T-helper 1 cell treated with Interleukin-12 subunit alpha and Interleukin-12 subunit beta and Interleukin-4 antibody, amounts not matched to agents 30 μg/mL and 1 μg/mL, for 36 hours (primary cell): Measurements from ENCODE around the gene WWC2.
"Not testable (repeated sequence)": the region's sequence is repeated elsewhere in the genome, so short reads cannot be mapped to it uniquely, and the experiment has no call there.

ENCODE experiments used
- H3K27ac Mint-ChIP-seq: one replicate; pipeline ENCODE4 v1.8.0; 2021; ENCODE audit warnings: mild to moderate bottlenecking, mixed read lengths
- H3K27me3 Mint-ChIP-seq: one replicate; pipeline ENCODE4 v1.8.0; 2021; ENCODE audit warnings: low read depth, mixed read lengths
- H3K36me3 Mint-ChIP-seq: one replicate; pipeline ENCODE4 v1.8.0; 2021; ENCODE audit warnings: low read depth, mixed read lengths
- H3K4me1 Mint-ChIP-seq: one replicate; pipeline ENCODE4 v1.8.0; 2021; ENCODE audit warnings: low read depth, mixed read lengths
- H3K4me3 Mint-ChIP-seq: one replicate; pipeline ENCODE4 v1.8.0; 2021; ENCODE audit warnings: mild to moderate bottlenecking, moderate library complexity, mixed read lengths
- H3K9me3 Mint-ChIP-seq: one replicate; pipeline ENCODE4 v1.8.0; 2021; ENCODE audit warnings: mixed read lengths

The WWC2 gene

GRCh38 chr4:183142571-183143550 lies 43.8 kb downstream of the WWC2 start:
- H3K4me1 Mint-ChIP-seq, result no peaks in the 10 kb centered on the region
- H3K9me3 Mint-ChIP-seq, result no peaks in the 10 kb centered on the region
- H3K36me3 Mint-ChIP-seq, result no peaks in the 10 kb centered on the region
- no peaks in the 10 kb centered on the region for H3K27me3 Mint-ChIP-seq
- no peak overlapping the region for H3K4me3 Mint-ChIP-seq
- H3K27ac Mint-ChIP-seq, result no peak overlapping the region

DNA sequence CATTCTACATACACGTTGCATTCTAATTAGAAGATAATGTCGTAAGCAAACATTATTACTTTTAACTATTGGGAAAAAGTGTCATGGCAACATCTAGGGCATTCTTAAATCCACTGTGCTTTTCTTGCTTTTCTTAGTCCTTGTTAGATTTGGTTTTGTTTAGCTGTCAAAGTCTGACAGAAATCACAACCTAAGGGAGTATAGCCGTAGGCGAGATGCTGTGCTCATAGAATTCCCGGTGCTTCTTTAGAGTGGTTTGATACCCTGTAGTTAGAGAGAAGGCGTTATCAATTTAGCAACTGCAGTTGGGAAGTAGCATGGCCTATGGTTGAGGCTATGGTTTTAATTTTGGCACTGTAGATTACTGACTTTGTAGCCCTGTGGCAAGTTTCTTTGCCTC lies 45.7 kb downstream of the WWC2 start:
- H3K4me1 Mint-ChIP-seq, result no peaks in the 10 kb centered on the region
- no peaks in the 10 kb centered on the region for H3K36me3 Mint-ChIP-seq
- H3K27ac Mint-ChIP-seq, result no peak overlapping the region
- H3K27me3 Mint-ChIP-seq, result no peaks in the 10 kb centered on the region
- no peaks in the 10 kb centered on the region for H3K9me3 Mint-ChIP-seq
- no peak overlapping the region for H3K4me3 Mint-ChIP-seq

- Mint-ChIP-seq H3K27ac (no peak overlapping the region), H3K27me3 (no peaks in the 10 kb centered on the region), H3K4me3 (no peak overlapping the region), H3K9me3 (no peaks in the 10 kb centered on the region), H3K4me1 (no peaks in the 10 kb centered on the region), H3K36me3 (no peaks in the 10 kb centered on the region)
Measured at GRCh38 chr4:183145773-183146172, 46.7 kb downstream of the WWC2 start.

DNA sequence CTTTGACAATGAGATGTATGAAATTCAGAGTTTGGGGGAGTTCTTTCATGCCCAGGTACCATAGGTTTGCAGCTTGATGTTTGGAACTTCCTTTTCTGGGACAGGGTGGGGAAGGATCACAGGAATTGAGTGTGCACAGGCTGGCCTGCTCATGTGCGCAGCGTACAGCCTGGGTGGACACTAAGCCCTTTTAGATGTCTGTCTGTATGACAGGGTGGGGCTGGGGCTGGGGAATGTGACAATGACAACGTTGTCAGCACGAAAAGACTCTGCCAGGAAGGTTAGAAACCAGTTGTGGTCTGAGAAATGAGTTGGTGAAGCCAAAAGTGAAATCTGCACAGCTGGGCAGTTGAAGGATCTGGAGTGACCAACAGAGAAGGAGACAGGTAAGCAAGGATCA lies 47.4 kb downstream of the WWC2 start:
- H3K4me1 Mint-ChIP-seq, result no peaks in the 10 kb centered on the region
- no peak overlapping the region for H3K4me3 Mint-ChIP-seq
- H3K36me3 Mint-ChIP-seq, result no peaks in the 10 kb centered on the region
- H3K27me3 Mint-ChIP-seq, result no peaks in the 10 kb centered on the region
- H3K27ac Mint-ChIP-seq, result no peak overlapping the region
- H3K9me3 Mint-ChIP-seq, result no peaks in the 10 kb centered on the region

DNA sequence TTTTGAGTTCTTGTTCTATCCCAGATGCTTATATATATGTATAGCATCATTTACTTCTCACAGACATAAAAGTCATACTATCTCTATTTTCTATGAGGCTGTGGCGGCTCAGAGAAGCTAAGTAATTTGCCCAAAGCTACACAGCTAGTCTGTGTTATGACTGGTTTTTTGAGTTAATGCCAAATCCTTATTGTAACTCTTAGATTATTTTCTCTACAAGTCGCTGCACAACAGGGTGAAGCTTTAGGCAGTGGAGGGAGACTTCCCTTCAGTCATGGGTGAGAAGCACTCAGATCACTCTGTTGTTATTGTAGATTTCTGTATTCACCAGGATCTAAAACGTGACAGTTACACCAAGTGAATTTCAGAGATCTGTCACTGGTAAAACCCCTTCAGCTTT lies 48.1 kb downstream of the WWC2 start:
- H3K4me3 Mint-ChIP-seq, result no peak overlapping the region
- H3K4me1 Mint-ChIP-seq, result no peaks in the 10 kb centered on the region
- no peak overlapping the region for H3K27ac Mint-ChIP-seq
- no peaks in the 10 kb centered on the region for H3K27me3 Mint-ChIP-seq
- no peaks in the 10 kb centered on the region for H3K36me3 Mint-ChIP-seq
- no peaks in the 10 kb centered on the region for H3K9me3 Mint-ChIP-seq

- Mint-ChIP-seq H3K27ac (no peak overlapping the region), H3K9me3 (no peaks in the 10 kb centered on the region), H3K4me1 (no peaks in the 10 kb centered on the region), H3K27me3 (no peaks in the 10 kb centered on the region), H3K36me3 (no peaks in the 10 kb centered on the region), H3K4me3 (no peak overlapping the region)
Measured at GRCh38 chr4:183147983-183148382, 48.9 kb downstream of the WWC2 start.

- no peaks in the 10 kb centered on the region for H3K9me3 Mint-ChIP-seq
- no peaks in the 10 kb centered on the region for H3K4me1 Mint-ChIP-seq
- no peaks in the 10 kb centered on the region for H3K27me3 Mint-ChIP-seq
- H3K27ac Mint-ChIP-seq, result no peak overlapping the region
- H3K4me3 Mint-ChIP-seq, result no peak overlapping the region
- no peaks in the 10 kb centered on the region for H3K36me3 Mint-ChIP-seq
Measured at GRCh38 chr4:183149616-183150539, 50.8 kb downstream of the WWC2 start.

GRCh38 chr4:183150664-183151063 lies 51.6 kb downstream of the WWC2 start:
- H3K9me3 Mint-ChIP-seq, H3K4me1 Mint-ChIP-seq, H3K27ac Mint-ChIP-seq, H3K36me3 Mint-ChIP-seq, H3K4me3 Mint-ChIP-seq, H3K27me3 Mint-ChIP-seq: not testable (repeated sequence)

DNA sequence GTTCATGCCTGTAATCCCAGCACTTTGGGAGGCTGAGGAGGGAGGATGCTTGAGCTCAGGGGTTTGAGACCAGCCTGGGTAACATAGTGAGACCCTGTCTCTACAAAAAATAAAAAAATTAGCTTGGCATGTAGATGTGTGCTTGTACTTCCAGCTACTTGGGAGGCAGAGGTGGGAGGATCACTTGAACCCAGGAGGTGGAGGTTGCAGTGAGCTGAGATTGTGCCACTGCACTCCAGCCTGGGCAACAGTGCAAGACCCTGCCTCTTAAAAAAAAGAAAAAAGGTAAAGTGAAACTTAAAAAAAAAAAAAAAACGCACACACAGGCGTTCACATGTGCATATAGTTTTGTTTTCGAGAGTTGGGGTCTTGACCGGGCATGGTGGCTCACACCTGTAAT lies 53.2 kb downstream of the WWC2 start:
- H3K27ac Mint-ChIP-seq, H3K27me3 Mint-ChIP-seq, H3K9me3 Mint-ChIP-seq, H3K36me3 Mint-ChIP-seq, H3K4me1 Mint-ChIP-seq, H3K4me3 Mint-ChIP-seq: not testable (repeated sequence)

- Mint-ChIP-seq H3K4me1 (no peaks in the 10 kb centered on the region), H3K36me3 (no peaks in the 10 kb centered on the region), H3K27me3 (no peaks in the 10 kb centered on the region), H3K27ac (no peak overlapping the region), H3K4me3 (no peak overlapping the region), H3K9me3 (no peaks in the 10 kb centered on the region)
Measured at GRCh38 chr4:183153190-183153916, 54.3 kb downstream of the WWC2 start.

GRCh38 chr4:183154701-183155391 lies 55.8 kb downstream of the WWC2 start:
- no peaks in the 10 kb centered on the region for H3K36me3 Mint-ChIP-seq
- no peak overlapping the region for H3K27ac Mint-ChIP-seq
- H3K4me3 Mint-ChIP-seq, result no peak overlapping the region
- no peaks in the 10 kb centered on the region for H3K27me3 Mint-ChIP-seq
- H3K4me1 Mint-ChIP-seq, result no peaks in the 10 kb centered on the region
- H3K9me3 Mint-ChIP-seq, result no peaks in the 10 kb centered on the region

DNA sequence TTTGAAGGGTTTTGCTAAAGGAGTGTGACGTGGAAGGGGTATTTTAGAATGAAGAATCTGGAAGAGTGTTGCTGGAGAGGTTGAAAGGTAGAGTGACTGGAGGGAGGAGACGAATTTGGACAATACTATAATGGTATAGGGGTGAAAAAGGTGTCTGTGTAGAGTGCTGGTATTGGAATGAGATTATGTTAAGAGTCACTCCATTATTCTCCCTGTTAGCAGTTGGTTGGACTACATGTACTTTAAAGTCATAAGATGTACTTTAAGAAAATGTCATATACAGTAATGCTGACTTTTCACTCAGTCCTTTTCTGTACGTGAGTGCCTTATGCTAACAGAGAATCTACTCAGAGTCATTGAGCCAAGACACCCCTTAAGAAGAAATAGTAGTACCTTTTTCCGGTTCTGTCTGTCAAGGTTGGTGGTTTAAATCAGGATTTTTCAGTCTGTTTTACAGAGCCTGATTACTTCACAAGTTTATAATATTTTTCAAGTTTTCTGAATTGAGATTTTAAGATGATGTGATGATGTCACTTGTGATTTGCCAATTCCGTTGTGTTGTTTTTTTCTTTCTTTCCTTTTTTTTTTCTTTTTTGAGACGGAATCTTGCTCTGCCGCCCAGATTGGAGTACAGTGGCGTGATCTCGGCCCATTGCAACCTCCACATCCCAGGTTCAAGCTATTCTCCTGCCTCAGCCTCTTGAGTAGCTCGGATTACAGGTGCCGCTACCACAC lies 56.6 kb downstream of the WWC2 start:
- Mint-ChIP-seq H3K27me3 (no peaks in the 10 kb centered on the region), H3K9me3 (no peaks in the 10 kb centered on the region), H3K27ac (no peak overlapping the region), H3K4me1 (no peaks in the 10 kb centered on the region), H3K4me3 (no peak overlapping the region), H3K36me3 (no peaks in the 10 kb centered on the region)

DNA sequence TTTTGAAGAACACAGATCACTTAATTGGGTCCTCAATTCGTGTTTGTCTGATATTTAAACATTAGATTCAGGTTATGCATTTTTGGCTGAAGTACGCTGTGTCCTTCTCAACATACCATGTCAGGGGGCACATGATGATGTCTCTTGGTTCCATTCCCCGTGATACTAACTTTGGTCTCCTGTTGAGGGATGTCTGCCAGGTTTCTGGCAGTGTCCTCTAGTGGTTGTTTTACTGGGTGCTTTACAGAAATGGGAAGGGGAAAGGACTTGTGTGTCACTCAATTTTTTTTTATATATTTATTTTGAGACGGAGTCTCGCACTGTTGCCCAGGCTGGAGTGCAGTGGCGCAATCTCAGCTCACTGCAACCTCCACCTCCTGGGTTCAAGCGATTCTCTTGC lies 58.2 kb downstream of the WWC2 start:
- Mint-ChIP-seq H3K9me3 (no peaks in the 10 kb centered on the region), H3K36me3 (no peaks in the 10 kb centered on the region), H3K27me3 (no peaks in the 10 kb centered on the region), H3K4me3 (no peak overlapping the region), H3K27ac (no peak overlapping the region), H3K4me1 (no peaks in the 10 kb centered on the region)
